ENCODE measurements around the gene KNCN. TPM values are rescaled to one million over a fixed set of nuclear protein-coding genes. Genes with fewer than 3 reads are reported as not detected.
A peak's percentile ranks its signal among the peaks of the same experiment; 100 is the strongest.

Gene KNCN
- total RNA-seq, 1 donor from 2014 or later = not detected

GRCh38 chr1:46529031-46529630 lies 22.3 kb downstream of the KNCN start:
- Mint-ChIP-seq H3K4me1 (peaks cover 41% of the 10 kb centered on the region), H3K27ac (no peak overlapping the region), H3K27me3 (ENCODE audit: insufficient read depth, low read depth) (peaks cover 54% of the 10 kb centered on the region), H3K36me3 (no peaks in the 10 kb centered on the region), H3K4me3 (no peak overlapping the region), H3K9me3 (no peaks in the 10 kb centered on the region)
- Histone ChIP-seq H3K36me3 (no peaks in the 10 kb centered on the region), H4K20me1 (ENCODE audit: low read depth) (peaks cover 61% of the 10 kb centered on the region), H3K4me2 (no peak overlapping the region), H3K9me3 (ENCODE audit: low read depth) (no peaks in the 10 kb centered on the region), H3K4me3 (no peak overlapping the region), H3K27me3 (peaks cover 100% of the 10 kb centered on the region), H2AFZ (replicated peaks) (no peak overlapping the region), H3K27ac (no peak overlapping the region), H3K4me1 (peaks cover 23% of the 10 kb centered on the region), H3K79me2 (ENCODE audit: low read depth) (no peaks in the 10 kb centered on the region), H3K9ac (no peak overlapping the region), H3F3A (ENCODE audit: low read depth) (peaks cover 25% of the 10 kb centered on the region)
- TF ChIP-seq EZH2 (IDR thresholded peaks at IDR 0.05) (no peak), CTCF (IDR thresholded peaks at IDR 0.05) (no peak)
- no peak for DNase-seq (ENCODE audit: low spot score)

- Histone ChIP-seq H3K4me1 (peaks cover 23% of the 10 kb centered on the region), H3K9me3 (ENCODE audit: low read depth) (no peaks in the 10 kb centered on the region), H4K20me1 (ENCODE audit: low read depth) (peaks cover 68% of the 10 kb centered on the region), H3K79me2 (ENCODE audit: low read depth) (no peaks in the 10 kb centered on the region), H3K4me2 (no peak overlapping the region), H3K4me3 (no peak overlapping the region), H3K27me3 (peaks cover 100% of the 10 kb centered on the region), H2AFZ (replicated peaks) (no peak overlapping the region), H3F3A (ENCODE audit: low read depth) (peaks cover 25% of the 10 kb centered on the region), H3K36me3 (no peaks in the 10 kb centered on the region), H3K9ac (no peak overlapping the region), H3K27ac (no peak overlapping the region)
- H3K36me3 Mint-ChIP-seq = no peaks in the 10 kb centered on the region
- no peak for TF ChIP-seq EZH2 (IDR thresholded peaks at IDR 0.05)
- TF ChIP-seq CTCF (IDR thresholded peaks at IDR 0.05) = peak; percentile 2
- no peak for TF ChIP-seq EZH2phosphoT487 (IDR thresholded peaks at IDR 0.05)
- DNase-seq (ENCODE audit: low spot score) = peak; percentile 65
- no peak overlapping the region for H3K27ac Mint-ChIP-seq
- no peak overlapping the region for H3K4me3 Mint-ChIP-seq
- H3K9me3 Mint-ChIP-seq = no peaks in the 10 kb centered on the region
- peaks cover 41% of the 10 kb centered on the region for H3K4me1 Mint-ChIP-seq
- H3K27me3 Mint-ChIP-seq (ENCODE audit: insufficient read depth, low read depth) = peaks cover 54% of the 10 kb centered on the region
These were observed 23.0 kb downstream of the KNCN start for GRCh38 chr1:46528297-46528955.

GRCh38 chr1:46527474-46528296 lies 23.8 kb downstream of the KNCN start:
- Histone ChIP-seq H3F3A (ENCODE audit: low read depth) (peaks cover 31% of the 10 kb centered on the region), H3K79me2 (ENCODE audit: low read depth) (no peaks in the 10 kb centered on the region), H3K9ac (no peak overlapping the region), H3K4me3 (no peak overlapping the region), H3K27ac (no peak overlapping the region), H2AFZ (replicated peaks) (no peak overlapping the region), H3K27me3 (peaks cover 100% of the 10 kb centered on the region), H3K9me3 (ENCODE audit: low read depth) (no peaks in the 10 kb centered on the region), H3K4me1 (peaks cover 28% of the 10 kb centered on the region), H3K4me2 (no peak overlapping the region), H3K36me3 (no peaks in the 10 kb centered on the region), H4K20me1 (ENCODE audit: low read depth) (peaks cover 75% of the 10 kb centered on the region)
- Mint-ChIP-seq H3K27ac (peak overlapping the region; percentile 67), H3K4me3 (peak overlapping the region; percentile 3), H3K9me3 (no peaks in the 10 kb centered on the region), H3K4me1 (peaks cover 43% of the 10 kb centered on the region), H3K36me3 (no peaks in the 10 kb centered on the region), H3K27me3 (ENCODE audit: insufficient read depth, low read depth) (peaks cover 55% of the 10 kb centered on the region)
- TF ChIP-seq EZH2phosphoT487 (IDR thresholded peaks at IDR 0.05) (no peak), EZH2 (IDR thresholded peaks at IDR 0.05) (no peak), CTCF (IDR thresholded peaks at IDR 0.05) (peak; percentile 87)
- DNase-seq (ENCODE audit: low spot score) = peak; percentile 89
